HepG2 (cell line): ENCODE results near the gene PARP6. TPM values are rescaled to one million over a fixed set of nuclear protein-coding genes. Genes with fewer than 3 reads are reported as not detected.

ENCODE experiments used
- ATAC-seq: fragments of 200-7000 bp; cut with Tn5 transposase; 3 replicates; pipeline ENCODE4 v1.9.1; 2020; ENCODE audit warnings: mild to moderate bottlenecking, moderate library complexity
- BruUV-seq: library from RNA; stranded (reverse); fragments of 400-500 nt; replicated peaks from 2 replicates; lab custom pipeline; 2021; lab: Mats Ljungman, UMichigan
- CTCF ChIA-PET: fragments of 300-600 bp; formaldehyde crosslinking; extraction: SDS; loops from one replicate; lab custom pipeline; 2021; ENCODE audit warnings: low total read pairs, inconsistent platforms, low intra/inter-chr PET ratio; lab: Yijun Ruan, JAX
- POLR2A ChIA-PET: fragments of 350-600 bp; sonication (Branson Sonifier 250); formaldehyde crosslinking; loops from one replicate; lab custom pipeline; 2020; ENCODE audit warnings: antibody characterized with exemption, inconsistent platforms; lab: Yijun Ruan, JAX
- DNase-seq: peaks from one replicate; pipeline ENCODE4 v3.0.0-alpha.2; 2015; ENCODE audit warnings: low spot score
- FAIRE-seq: peaks from 3 replicates; lab custom pipeline; 2011; peaks lifted over from hg19 to GRCh38; lab: Jason Lieb, UNC
- H2AFZ ChIP-seq: one replicate; pipeline ENCODE4 v1.6.1; 2011; ENCODE audit warnings: low read length, inconsistent platforms
- H3K27ac ChIP-seq: fragments of 300-600 bp; 3 replicates; pipeline ENCODE4 v1.8.0; 2011; ENCODE audit warnings: mixed run types, mild to moderate bottlenecking, mixed read lengths, low read length, inconsistent platforms; ENCODE audit not compliant: insufficient read depth; ENCODE audit errors: extremely low read length
- H3K27me3 ChIP-seq, 2 experiments: fragments of 200-600 bp in 1 of 2; 2 replicates in 1 of 2; 3 replicates in 1 of 2; pipeline versions ENCODE4 v1.6.0 to v1.8.0; 2011; ENCODE audit warnings: low read length in 2 of 2, mild to moderate bottlenecking in 2 of 2, moderate library complexity in 2 of 2, inconsistent platforms in 1 of 2; ENCODE audit not compliant: insufficient read depth in 2 of 2, control insufficient read depth in 1 of 2
- H3K36me3 ChIP-seq, 2 experiments: fragments of 200-600 bp in 1 of 2; replicated peaks in 1 of 2; 2 replicates in 1 of 2; 3 replicates in 1 of 2; pipeline versions ENCODE4 v1.5.1 to v1.8.0; 2011; ENCODE audit warnings: low read length in 2 of 2, inconsistent platforms in 1 of 2; ENCODE audit not compliant: insufficient read depth in 2 of 2, control insufficient read depth in 1 of 2
- H3K4me1 ChIP-seq: 2 replicates; pipeline ENCODE4 v1.5.1; 2012; ENCODE audit warnings: low read length, inconsistent platforms; ENCODE audit not compliant: insufficient read depth
- H3K4me2 ChIP-seq: 2 replicates; pipeline ENCODE4 v1.6.0; 2011; ENCODE audit warnings: low read depth, low read length, inconsistent platforms
- H3K4me3 ChIP-seq, 3 experiments: fragments of 200-600 bp in 1 of 3; sonication (generic), shearing (Covaris generic) in 1 of 3; replicated peaks in 1 of 3; 2 replicates each; pipeline ENCODE4 v1.5.1; 2011 to 2016; ENCODE audit warnings: low read length in 3 of 3, inconsistent platforms in 2 of 3, low read depth in 2 of 3, mild to moderate bottlenecking in 2 of 3, control low read depth in 1 of 3, mixed read lengths in 1 of 3; ENCODE audit not compliant: insufficient read depth in 1 of 3
- H3K79me2 ChIP-seq: one replicate; pipeline ENCODE4 v1.6.1; 2011; ENCODE audit warnings: low read length, inconsistent platforms; ENCODE audit not compliant: insufficient read depth
- H3K9ac ChIP-seq: 2 replicates; pipeline ENCODE4 v1.6.0; 2011; ENCODE audit warnings: mild to moderate bottlenecking, low read depth, low read length, inconsistent platforms; ENCODE audit not compliant: insufficient read depth
- H3K9me3 ChIP-seq: 2 replicates; pipeline ENCODE4 v1.5.1; 2012; ENCODE audit warnings: mild to moderate bottlenecking, low read length
- H4K20me1 ChIP-seq: 2 replicates; pipeline ENCODE4 v1.6.0; 2011; ENCODE audit warnings: inconsistent platforms, mild to moderate bottlenecking, low read length, moderate library complexity; ENCODE audit not compliant: insufficient read depth
- CREB1 ChIP-seq, 2 experiments: fragments of 450-650 bp in 1 of 2; IDR thresholded peaks; 2 replicates each; pipeline ENCODE4 v1.6.1; 2016 to 2017; ENCODE audit warnings: control low read depth in 1 of 2, mild to moderate bottlenecking in 1 of 2, missing compliant biosample characterization in 1 of 2, missing genetic modification characterization in 1 of 2
- HOXD1 ChIP-seq: sonication (generic); formaldehyde crosslinking; IDR thresholded peaks from 2 replicates; pipeline ENCODE4 v1.5.0; 2020; ENCODE audit warnings: missing genetic modification reagents
- SIN3B ChIP-seq: fragments of 150-350 bp; IDR thresholded peaks from 2 replicates; pipeline ENCODE4 v1.6.1; 2014; ENCODE audit warnings: low read length
- THAP7 ChIP-seq: sonication (generic); formaldehyde crosslinking; IDR thresholded peaks from 2 replicates; pipeline ENCODE4 v1.8.1; 2023; ENCODE audit warnings: mild to moderate bottlenecking, missing genetic modification reagents
- ZBTB20 ChIP-seq: sonication (generic); formaldehyde crosslinking; IDR thresholded peaks from 2 replicates; pipeline ENCODE4 v1.8.1; 2023; ENCODE audit warnings: missing genetic modification reagents, low read depth, mild to moderate bottlenecking, borderline replicate concordance
- ZBTB34 ChIP-seq: sonication (generic); formaldehyde crosslinking; IDR thresholded peaks from 2 replicates; pipeline ENCODE4 v1.8.0; 2022; ENCODE audit warnings: mild to moderate bottlenecking, missing genetic modification reagents
- ZC3H4 ChIP-seq: sonication (generic); formaldehyde crosslinking; IDR thresholded peaks from 2 replicates; pipeline ENCODE4 v1.4.0; 2020; ENCODE audit warnings: missing genetic modification reagents, borderline replicate concordance
- ZFYVE20 ChIP-seq: sonication (generic); formaldehyde crosslinking; IDR thresholded peaks from 2 replicates; pipeline ENCODE4 v1.8.0; 2023; ENCODE audit warnings: low read depth, mild to moderate bottlenecking, moderate library complexity, missing genetic modification reagents, borderline replicate concordance
- ZNF530 ChIP-seq: sonication (generic); formaldehyde crosslinking; IDR thresholded peaks from 2 replicates; pipeline ENCODE4 v1.5.0; 2020; ENCODE audit warnings: low read depth, mild to moderate bottlenecking, missing genetic modification reagents
- ZNF709 ChIP-seq: sonication (generic); formaldehyde crosslinking; IDR thresholded peaks from 2 replicates; pipeline ENCODE4 v1.5.0; 2020; ENCODE audit warnings: mild to moderate bottlenecking, missing genetic modification reagents
- WGBS: methylation state at CpG from one replicate; pipeline ENCODE4 v1.1.6; 2017; ENCODE audit warnings: low lambda C conversion rate; 5-methylcytosine and 5-hydroxymethylcytosine counted together
- in situ Hi-C: cut with HindIII; loops from 2 replicates; pipeline ENCODE4 v1.10.0; 2017; ENCODE audit warnings: low pct_unique_long_range_greater_than_20kb; ENCODE audit not compliant: extremely low pct_ligation_motif_present
- intact Hi-C: fragments of 100-400 bp; cut with micrococcal nuclease; formaldehyde crosslinking; loops from one replicate; pipeline ENCODE4 v1.10.0; 2022; ENCODE audit not compliant: unreplicated experiment
- polyA plus RNA-seq, 8 experiments: library from polyadenylated mRNA; depleted of rRNA in 3 of 8; stranded (reverse) in 7 of 8; unstranded in 1 of 8; fragments of >200 nt; fragmentation: Illumina TruSeq in 4 of 8; extraction: Trizol in 4 of 8; gene quantifications; 2 replicates each; pipeline versions ENCODE4 v1.2.1 to v1.2.3, GENCODE V29; 2011 to 2016; ENCODE audit warnings: low read depth in 4 of 8, missing spikeins in 1 of 8, mixed read lengths in 1 of 8; ENCODE audit not compliant: insufficient read depth in 1 of 8
- total RNA-seq, 5 experiments: library from RNA; depleted of rRNA; stranded (reverse); fragments of >200 nt; fragmentation: Illumina TruSeq; extraction: Trizol; gene quantifications; 2 replicates each; pipeline ENCODE4 v1.2.3, GENCODE V29; 2016; ENCODE audit warnings: low read depth in 1 of 5
- TF ChIP-seq, protein P1 (sequence below): sonication (generic); formaldehyde crosslinking; IDR thresholded peaks from 2 replicates; pipeline ENCODE4 v1.4.0; 2020; ENCODE audit warnings: mild to moderate bottlenecking, missing genetic modification reagents
- TF ChIP-seq, protein P2 (sequence below): sonication (generic); formaldehyde crosslinking; IDR thresholded peaks from 2 replicates; pipeline ENCODE4 v1.9.0; 2021; ENCODE audit warnings: missing genetic modification reagents, mild to moderate bottlenecking, borderline replicate concordance
- TF ChIP-seq, protein P3 (sequence below): IDR thresholded peaks from 2 replicates; pipeline ENCODE4 v1.6.1; 2016; ENCODE audit warnings: low read depth

Gene PARP6
- total and polyA plus RNA-seq, 2 of the 13 experiments (the other 11 are each of a cell fraction or from before 2014, with no cell fraction given) = 0.22 to 0.87 TPM

GRCh38 chr15:72304596-72304995, 32.2 kb upstream of the PARP6 start (continued):
- TF ChIP-seq, protein P1, sequence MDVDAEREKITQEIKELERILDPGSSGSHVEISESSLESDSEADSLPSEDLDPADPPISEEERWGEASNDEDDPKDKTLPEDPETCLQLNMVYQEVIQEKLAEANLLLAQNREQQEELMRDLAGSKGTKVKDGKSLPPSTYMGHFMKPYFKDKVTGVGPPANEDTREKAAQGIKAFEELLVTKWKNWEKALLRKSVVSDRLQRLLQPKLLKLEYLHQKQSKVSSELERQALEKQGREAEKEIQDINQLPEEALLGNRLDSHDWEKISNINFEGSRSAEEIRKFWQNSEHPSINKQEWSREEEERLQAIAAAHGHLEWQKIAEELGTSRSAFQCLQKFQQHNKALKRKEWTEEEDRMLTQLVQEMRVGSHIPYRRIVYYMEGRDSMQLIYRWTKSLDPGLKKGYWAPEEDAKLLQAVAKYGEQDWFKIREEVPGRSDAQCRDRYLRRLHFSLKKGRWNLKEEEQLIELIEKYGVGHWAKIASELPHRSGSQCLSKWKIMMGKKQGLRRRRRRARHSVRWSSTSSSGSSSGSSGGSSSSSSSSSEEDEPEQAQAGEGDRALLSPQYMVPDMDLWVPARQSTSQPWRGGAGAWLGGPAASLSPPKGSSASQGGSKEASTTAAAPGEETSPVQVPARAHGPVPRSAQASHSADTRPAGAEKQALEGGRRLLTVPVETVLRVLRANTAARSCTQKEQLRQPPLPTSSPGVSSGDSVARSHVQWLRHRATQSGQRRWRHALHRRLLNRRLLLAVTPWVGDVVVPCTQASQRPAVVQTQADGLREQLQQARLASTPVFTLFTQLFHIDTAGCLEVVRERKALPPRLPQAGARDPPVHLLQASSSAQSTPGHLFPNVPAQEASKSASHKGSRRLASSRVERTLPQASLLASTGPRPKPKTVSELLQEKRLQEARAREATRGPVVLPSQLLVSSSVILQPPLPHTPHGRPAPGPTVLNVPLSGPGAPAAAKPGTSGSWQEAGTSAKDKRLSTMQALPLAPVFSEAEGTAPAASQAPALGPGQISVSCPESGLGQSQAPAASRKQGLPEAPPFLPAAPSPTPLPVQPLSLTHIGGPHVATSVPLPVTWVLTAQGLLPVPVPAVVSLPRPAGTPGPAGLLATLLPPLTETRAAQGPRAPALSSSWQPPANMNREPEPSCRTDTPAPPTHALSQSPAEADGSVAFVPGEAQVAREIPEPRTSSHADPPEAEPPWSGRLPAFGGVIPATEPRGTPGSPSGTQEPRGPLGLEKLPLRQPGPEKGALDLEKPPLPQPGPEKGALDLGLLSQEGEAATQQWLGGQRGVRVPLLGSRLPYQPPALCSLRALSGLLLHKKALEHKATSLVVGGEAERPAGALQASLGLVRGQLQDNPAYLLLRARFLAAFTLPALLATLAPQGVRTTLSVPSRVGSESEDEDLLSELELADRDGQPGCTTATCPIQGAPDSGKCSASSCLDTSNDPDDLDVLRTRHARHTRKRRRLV (CRISPR knock-in tag) = no peak
- TF ChIP-seq, protein P2, sequence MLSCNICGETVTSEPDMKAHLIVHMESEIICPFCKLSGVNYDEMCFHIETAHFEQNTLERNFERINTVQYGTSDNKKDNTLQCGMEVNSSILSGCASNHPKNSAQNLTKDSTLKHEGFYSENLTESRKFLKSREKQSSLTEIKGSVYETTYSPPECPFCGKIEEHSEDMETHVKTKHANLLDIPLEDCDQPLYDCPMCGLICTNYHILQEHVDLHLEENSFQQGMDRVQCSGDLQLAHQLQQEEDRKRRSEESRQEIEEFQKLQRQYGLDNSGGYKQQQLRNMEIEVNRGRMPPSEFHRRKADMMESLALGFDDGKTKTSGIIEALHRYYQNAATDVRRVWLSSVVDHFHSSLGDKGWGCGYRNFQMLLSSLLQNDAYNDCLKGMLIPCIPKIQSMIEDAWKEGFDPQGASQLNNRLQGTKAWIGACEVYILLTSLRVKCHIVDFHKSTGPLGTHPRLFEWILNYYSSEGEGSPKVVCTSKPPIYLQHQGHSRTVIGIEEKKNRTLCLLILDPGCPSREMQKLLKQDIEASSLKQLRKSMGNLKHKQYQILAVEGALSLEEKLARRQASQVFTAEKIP = no peak
- TF ChIP-seq ZNF530 (no peak), ZC3H4 (CRISPR knock-in tag) (no peak), CREB1 (IDR thresholded peaks at IDR 0.05) (no peak), CREB1 (CRISPR knock-in tag; IDR thresholded peaks at IDR 0.05) (no peak)

- FAIRE-seq (no peak), DNase-seq (no peak), ATAC-seq (no peak)
- H4K20me1 ChIP-seq = no peaks in the 10 kb centered on the region
- WGBS = 80% methylated on average over 1 of the region's 1 CpG
- H3K9ac ChIP-seq = no peak overlapping the region
- H3K27ac ChIP-seq = no peak overlapping the region
- H3K4me3 ChIP-seq = no peak overlapping the region
- no peaks in the 10 kb centered on the region for H3K79me2 ChIP-seq
- CTCF ChIA-PET = no interaction called here
- in situ Hi-C loops (no loop called here), intact Hi-C loops (no loop called here)
- H3K4me1 ChIP-seq = no peaks in the 10 kb centered on the region
- H3K36me3 ChIP-seq = no peaks in the 10 kb centered on the region
- no peak overlapping the region for H3K4me2 ChIP-seq
- H3K9me3 ChIP-seq = no peaks in the 10 kb centered on the region
- no peaks in the 10 kb centered on the region for H3K27me3 ChIP-seq
- POLR2A ChIA-PET = no interaction called here
- BruUV-seq = no TSS peak
- H2AFZ ChIP-seq = no peak overlapping the region
- TF ChIP-seq ZNF709 (CRISPR knock-in tag) = no peak
- TF ChIP-seq ZFYVE20 (CRISPR knock-in tag) = no peak
- TF ChIP-seq, protein P3, sequence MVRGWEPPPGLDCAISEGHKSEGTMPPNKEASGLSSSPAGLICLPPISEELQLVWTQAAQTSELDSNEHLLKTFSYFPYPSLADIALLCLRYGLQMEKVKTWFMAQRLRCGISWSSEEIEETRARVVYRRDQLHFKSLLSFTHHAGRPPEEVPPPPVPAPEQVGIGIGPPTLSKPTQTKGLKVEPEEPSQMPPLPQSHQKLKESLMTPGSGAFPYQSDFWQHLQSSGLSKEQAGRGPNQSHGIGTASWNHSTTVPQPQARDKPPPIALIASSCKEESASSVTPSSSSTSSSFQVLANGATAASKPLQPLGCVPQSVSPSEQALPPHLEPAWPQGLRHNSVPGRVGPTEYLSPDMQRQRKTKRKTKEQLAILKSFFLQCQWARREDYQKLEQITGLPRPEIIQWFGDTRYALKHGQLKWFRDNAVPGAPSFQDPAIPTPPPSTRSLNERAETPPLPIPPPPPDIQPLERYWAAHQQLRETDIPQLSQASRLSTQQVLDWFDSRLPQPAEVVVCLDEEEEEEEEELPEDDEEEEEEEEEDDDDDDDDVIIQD (CRISPR knock-in tag) = no peak
- TF ChIP-seq ZBTB20 (CRISPR knock-in tag) = no peak
- TF ChIP-seq ZBTB34 (CRISPR knock-in tag) = no peak
- no peak for TF ChIP-seq HOXD1
- TF ChIP-seq SIN3B = no peak
- TF ChIP-seq THAP7 (CRISPR knock-in tag) = no peak
Measured at GRCh38 chr15:72302955-72303354, 30.6 kb upstream of the PARP6 start.
